ENCODE data around the gene CNOT2. TPM values are rescaled to one million over a fixed set of nuclear protein-coding genes. Genes with fewer than 3 reads are reported as not detected.
A peak's percentile ranks its signal among the peaks of the same experiment; 100 is the strongest.

The CNOT2 gene
- total RNA-seq, 6 experiments from 2014 or later: 45.0 to 54.2 (median 49.5) TPM

- no peak overlapping the region for H3K27ac Mint-ChIP-seq
- DNase-seq: no peak
- H3K4me3 Mint-ChIP-seq: no peak overlapping the region
- no peak for TF ChIP-seq CTCF (IDR thresholded peaks at IDR 0.05)
- no peaks in the 10 kb centered on the region for H3K9me3 Mint-ChIP-seq
- peaks cover 12% of the 10 kb centered on the region for H3K4me1 Mint-ChIP-seq (ENCODE audit: low read depth)
- peaks cover 19% of the 10 kb centered on the region for H3K36me3 Mint-ChIP-seq (ENCODE audit: low read depth)
- H3K27me3 Mint-ChIP-seq (ENCODE audit: insufficient read depth): no peaks in the 10 kb centered on the region
Observed at GRCh38 chr12:70275045-70275444, 31.8 kb downstream of the CNOT2 start.

- no peaks in the 10 kb centered on the region for H3K9me3 Mint-ChIP-seq
- H3K27me3 Mint-ChIP-seq (ENCODE audit: insufficient read depth): no peaks in the 10 kb centered on the region
- no peak for TF ChIP-seq CTCF (IDR thresholded peaks at IDR 0.05)
- H3K36me3 Mint-ChIP-seq (ENCODE audit: low read depth): peaks cover 24% of the 10 kb centered on the region
- H3K27ac Mint-ChIP-seq: no peak overlapping the region
- peaks cover 8% of the 10 kb centered on the region; the same call in 1 of the 2 replicates for H3K4me1 Mint-ChIP-seq (ENCODE audit: low read depth)
- H3K4me3 Mint-ChIP-seq: no peak overlapping the region
- DNase-seq: no peak
Observed at GRCh38 chr12:70277973-70278372, 34.7 kb downstream of the CNOT2 start.

GRCh38 chr12:70278945-70279344 is 35.7 kb downstream of the CNOT2 start:
- Mint-ChIP-seq H3K27me3 (ENCODE audit: insufficient read depth) (no peaks in the 10 kb centered on the region), H3K4me3 (no peak overlapping the region), H3K27ac (no peak overlapping the region), H3K36me3 (ENCODE audit: low read depth) (peaks cover 21% of the 10 kb centered on the region), H3K9me3 (no peaks in the 10 kb centered on the region), H3K4me1 (ENCODE audit: low read depth) (peaks cover 8% of the 10 kb centered on the region; the same call in 1 of the 2 replicates)
- no peak for TF ChIP-seq CTCF (IDR thresholded peaks at IDR 0.05)
- no peak for DNase-seq

- no peak for DNase-seq
- no peaks in the 10 kb centered on the region for H3K9me3 Mint-ChIP-seq
- H3K36me3 Mint-ChIP-seq (ENCODE audit: low read depth): peaks cover 12% of the 10 kb centered on the region
- H3K27ac Mint-ChIP-seq: no peak overlapping the region
- no peak overlapping the region for H3K4me3 Mint-ChIP-seq
- no peaks in the 10 kb centered on the region for H3K27me3 Mint-ChIP-seq (ENCODE audit: insufficient read depth)
- no peak for TF ChIP-seq CTCF (IDR thresholded peaks at IDR 0.05)
- H3K4me1 Mint-ChIP-seq (ENCODE audit: low read depth): no peaks in the 10 kb centered on the region; the same call in 1 of the 2 replicates
Observed at GRCh38 chr12:70283232-70283631, 40.0 kb downstream of the CNOT2 start.

GRCh38 chr12:70288817-70289216 is 45.6 kb downstream of the CNOT2 start:
- no peak overlapping the region for H3K4me3 Mint-ChIP-seq
- peaks cover 25% of the 10 kb centered on the region for H3K36me3 Mint-ChIP-seq (ENCODE audit: low read depth)
- H3K27me3 Mint-ChIP-seq (ENCODE audit: insufficient read depth): no peaks in the 10 kb centered on the region
- peaks cover 21% of the 10 kb centered on the region for H3K4me1 Mint-ChIP-seq (ENCODE audit: low read depth)
- H3K9me3 Mint-ChIP-seq: no peaks in the 10 kb centered on the region
- no peak for DNase-seq
- no peak overlapping the region for H3K27ac Mint-ChIP-seq
- TF ChIP-seq CTCF (IDR thresholded peaks at IDR 0.05): no peak

- Mint-ChIP-seq H3K9me3 (no peaks in the 10 kb centered on the region), H3K4me3 (no peak overlapping the region), H3K27me3 (ENCODE audit: insufficient read depth) (no peaks in the 10 kb centered on the region), H3K27ac (peak overlapping the region; percentile 1; the same call in 1 of the 2 replicates), H3K4me1 (ENCODE audit: low read depth) (peaks cover 25% of the 10 kb centered on the region), H3K36me3 (ENCODE audit: low read depth) (peaks cover 27% of the 10 kb centered on the region)
- TF ChIP-seq CTCF (IDR thresholded peaks at IDR 0.05): no peak
- DNase-seq: no peak
Observed at GRCh38 chr12:70290116-70290515, 46.9 kb downstream of the CNOT2 start.

Data from HFFc6 (cell line).